ENCODE data around the gene LRMDA. TPM values are rescaled to one million over a fixed set of nuclear protein-coding genes. Genes with fewer than 3 reads are reported as not detected.

LRMDA gene
- total and polyA plus RNA-seq, 10 of the 15 experiments (the other 5 are each of a cell fraction or from before 2014, with no cell fraction given): 0.07 to 0.54 (median 0.29) TPM; not detected in 4

DNA sequence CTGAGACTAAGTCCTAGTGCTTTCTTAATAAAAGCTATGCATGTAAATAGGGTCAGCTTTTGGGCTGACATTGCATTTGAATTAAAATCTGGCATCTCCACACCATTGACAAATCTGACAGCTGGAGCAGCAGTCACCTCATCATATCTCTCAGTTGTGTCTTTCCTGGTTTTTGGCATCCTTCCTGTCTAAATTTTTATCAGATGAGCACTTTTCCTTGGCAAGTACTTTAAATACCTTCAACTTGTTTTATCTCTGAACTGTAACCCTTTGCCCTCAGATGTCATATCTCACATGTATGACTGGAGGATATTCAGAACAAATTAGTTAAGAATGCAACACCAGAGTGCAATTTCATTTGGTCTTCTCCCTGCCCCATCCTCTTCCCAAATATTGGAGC, 1066.2 kb downstream of the LRMDA start (continued):
- no peak for TF ChIP-seq E2F8 (IDR thresholded peaks at IDR 0.05; ENCODE audit: low read depth, partially characterized antibody)
- TF ChIP-seq POLR2AphosphoS5 (IDR thresholded peaks at IDR 0.05; ENCODE audit: low read length): no peak
- TF ChIP-seq, protein P1, sequence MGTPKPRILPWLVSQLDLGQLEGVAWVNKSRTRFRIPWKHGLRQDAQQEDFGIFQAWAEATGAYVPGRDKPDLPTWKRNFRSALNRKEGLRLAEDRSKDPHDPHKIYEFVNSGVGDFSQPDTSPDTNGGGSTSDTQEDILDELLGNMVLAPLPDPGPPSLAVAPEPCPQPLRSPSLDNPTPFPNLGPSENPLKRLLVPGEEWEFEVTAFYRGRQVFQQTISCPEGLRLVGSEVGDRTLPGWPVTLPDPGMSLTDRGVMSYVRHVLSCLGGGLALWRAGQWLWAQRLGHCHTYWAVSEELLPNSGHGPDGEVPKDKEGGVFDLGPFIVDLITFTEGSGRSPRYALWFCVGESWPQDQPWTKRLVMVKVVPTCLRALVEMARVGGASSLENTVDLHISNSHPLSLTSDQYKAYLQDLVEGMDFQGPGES (IDR thresholded peaks at IDR 0.05): no peak

DNA sequence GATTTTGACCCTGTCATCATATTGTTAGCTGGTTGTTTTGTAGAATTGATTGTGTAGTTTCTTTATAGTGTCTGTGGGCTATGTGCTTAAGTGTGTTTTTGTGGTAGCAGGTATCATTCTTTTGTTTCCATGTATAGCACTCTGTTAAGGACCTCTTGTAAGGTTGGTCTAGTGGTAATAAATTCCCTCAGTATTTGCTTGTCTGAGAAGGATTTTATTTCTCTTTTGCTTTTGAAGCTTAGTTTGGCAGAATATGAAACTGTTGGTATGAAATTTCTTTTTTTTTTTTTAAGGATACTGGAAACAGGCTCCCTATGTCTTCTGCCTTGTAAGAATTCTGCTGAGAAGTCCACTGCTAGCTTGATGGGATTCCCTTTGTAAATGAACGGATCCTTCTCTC, 1073.4 kb downstream of the LRMDA start:
- ATAC-seq (no peak), FAIRE-seq (no peak), DNase-seq (ENCODE audit: low read depth, low spot score) (no peak)
- ChIA-PET SMC1A (ENCODE audit: uncharacterized antibody, unreplicated experiment) (interaction anchor here (1.1 kb wide), 1 partner anchor 70 kb away, joined by 3 read pairs; no protein-coding TSS in a partner anchor), RAD21 (ENCODE audit: unreplicated experiment) (no interaction called here), CTCF (interaction anchor here (0.6 kb wide), 1 partner anchor 883 kb away, joined by 3 read pairs; no protein-coding TSS in a partner anchor), POLR2A (no interaction called here)
- Histone ChIP-seq H3K4me1 (ENCODE audit: control insufficient read depth, insufficient read depth, low read length) (no peaks in the 10 kb centered on the region), H3K27ac (ENCODE audit: control insufficient read depth, insufficient read depth) (no peak overlapping the region), H3K79me2 (ENCODE audit: control insufficient read depth, insufficient read depth, low read length) (no peaks in the 10 kb centered on the region), H3K4me3 (no peak overlapping the region), H3K4me2 (ENCODE audit: control insufficient read depth, insufficient read depth) (no peak overlapping the region), H3K9ac (ENCODE audit: control insufficient read depth, insufficient read depth, low read length) (no peak overlapping the region), H4K20me1 (ENCODE audit: control insufficient read depth, insufficient read depth) (no peaks in the 10 kb centered on the region), H2AFZ (ENCODE audit: control insufficient read depth, low read depth, low read length) (no peak overlapping the region), H3K9me3 (replicated peaks; ENCODE audit: control insufficient read depth, insufficient read depth, low read length) (no peaks in the 10 kb centered on the region), H3K27me3 (replicated peaks in 1 of 2; ENCODE audit: control insufficient read depth in 2 of 2, insufficient read depth in 2 of 2, low read length in 1 of 2) (no peaks in the 10 kb centered on the region), H3K36me3 (ENCODE audit: control insufficient read depth in 2 of 2, insufficient read depth in 2 of 2, low read length in 1 of 2) (no peaks in the 10 kb centered on the region)
- TF ChIP-seq HDAC2 (IDR thresholded peaks at IDR 0.05) (no peak), E4F1 (IDR thresholded peaks at IDR 0.05; ENCODE audit: borderline replicate concordance, partially characterized antibody) (no peak), MTA2 (IDR thresholded peaks at IDR 0.05; ENCODE audit: low read depth) (no peak), ZNF217 (IDR thresholded peaks at IDR 0.05) (no peak), GABPA (IDR thresholded peaks at IDR 0.05; ENCODE audit: low read depth) (no peak)
- TF ChIP-seq, protein P2, sequence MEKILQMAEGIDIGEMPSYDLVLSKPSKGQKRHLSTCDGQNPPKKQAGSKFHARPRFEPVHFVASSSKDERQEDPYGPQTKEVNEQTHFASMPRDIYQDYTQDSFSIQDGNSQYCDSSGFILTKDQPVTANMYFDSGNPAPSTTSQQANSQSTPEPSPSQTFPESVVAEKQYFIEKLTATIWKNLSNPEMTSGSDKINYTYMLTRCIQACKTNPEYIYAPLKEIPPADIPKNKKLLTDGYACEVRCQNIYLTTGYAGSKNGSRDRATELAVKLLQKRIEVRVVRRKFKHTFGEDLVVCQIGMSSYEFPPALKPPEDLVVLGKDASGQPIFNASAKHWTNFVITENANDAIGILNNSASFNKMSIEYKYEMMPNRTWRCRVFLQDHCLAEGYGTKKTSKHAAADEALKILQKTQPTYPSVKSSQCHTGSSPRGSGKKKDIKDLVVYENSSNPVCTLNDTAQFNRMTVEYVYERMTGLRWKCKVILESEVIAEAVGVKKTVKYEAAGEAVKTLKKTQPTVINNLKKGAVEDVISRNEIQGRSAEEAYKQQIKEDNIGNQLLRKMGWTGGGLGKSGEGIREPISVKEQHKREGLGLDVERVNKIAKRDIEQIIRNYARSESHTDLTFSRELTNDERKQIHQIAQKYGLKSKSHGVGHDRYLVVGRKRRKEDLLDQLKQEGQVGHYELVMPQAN (conservative IDR thresholded peaks at IDR 0.05): no peak
- TF ChIP-seq, protein P3, sequence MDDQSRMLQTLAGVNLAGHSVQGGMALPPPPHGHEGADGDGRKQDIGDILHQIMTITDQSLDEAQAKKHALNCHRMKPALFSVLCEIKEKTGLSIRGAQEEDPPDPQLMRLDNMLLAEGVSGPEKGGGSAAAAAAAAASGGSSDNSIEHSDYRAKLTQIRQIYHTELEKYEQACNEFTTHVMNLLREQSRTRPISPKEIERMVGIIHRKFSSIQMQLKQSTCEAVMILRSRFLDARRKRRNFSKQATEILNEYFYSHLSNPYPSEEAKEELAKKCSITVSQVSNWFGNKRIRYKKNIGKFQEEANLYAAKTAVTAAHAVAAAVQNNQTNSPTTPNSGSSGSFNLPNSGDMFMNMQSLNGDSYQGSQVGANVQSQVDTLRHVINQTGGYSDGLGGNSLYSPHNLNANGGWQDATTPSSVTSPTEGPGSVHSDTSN (IDR thresholded peaks at IDR 0.05; ENCODE audit: insufficient replicate concordance, low read depth, low read length): no peak
- in situ Hi-C loops (cut with MboI): no loop called here
- no TSS peak for BruUV-seq (replicated peaks)
- intact Hi-C loops (cut with micrococcal nuclease; ENCODE audit: unreplicated experiment): no loop called here
- 8% methylated on average over 1 of the region's 1 CpG for WGBS (ENCODE audit: insufficient coverage, insufficient replicate concordance, low lambda C conversion rate, missing lambda C conversion rate)

Data from GM12878 (cell line).